Progenitor cell of endocrine pancreas (in vitro differentiated cells): ENCODE data around the gene BMPR1A. TPM values are rescaled to one million over a fixed set of nuclear protein-coding genes. Genes with fewer than 3 reads are reported as not detected.

Source experiments
- DNase-seq: peaks from one replicate; pipeline ENCODE4 v3.0.0; 2021; ENCODE audit warnings: low spot score; ENCODE audit not compliant: unreplicated experiment
- H3K27ac Mint-ChIP-seq: 2 replicates; pipeline ENCODE4 v1.8.0; 2021; ENCODE audit warnings: mild to moderate bottlenecking, moderate library complexity, mixed read lengths
- H3K27me3 Mint-ChIP-seq: 2 replicates; pipeline ENCODE4 v1.8.0; 2021; ENCODE audit warnings: mixed read lengths
- H3K36me3 Mint-ChIP-seq: 2 replicates; pipeline ENCODE4 v1.8.0; 2022; ENCODE audit warnings: mixed read lengths; ENCODE audit not compliant: insufficient read depth
- H3K4me1 Mint-ChIP-seq: 2 replicates; pipeline ENCODE4 v1.8.0; 2021; ENCODE audit warnings: low read depth, mixed read lengths
- H3K4me3 Mint-ChIP-seq: 2 replicates; pipeline ENCODE4 v1.8.0; 2021; ENCODE audit warnings: low read depth, mild to moderate bottlenecking, moderate library complexity, mixed read lengths
- H3K9me3 Mint-ChIP-seq: 2 replicates; pipeline ENCODE4 v1.8.0; 2021; ENCODE audit warnings: low read depth, mixed read lengths
- total RNA-seq: library from RNA; stranded (reverse); gene quantifications from 2 replicates; pipeline ENCODE4 v1.2.1, GENCODE V29; 2021
- TF ChIP-seq, protein P1 (sequence below): fragments of 200-600 bp; sonication (generic); IDR thresholded peaks from one replicate; pipeline ENCODE4 v1.5.0; 2021; ENCODE audit warnings: antibody characterized with exemption, mild to moderate bottlenecking; ENCODE audit not compliant: unreplicated experiment

BMPR1A gene
- total RNA-seq, 1 donor from 2014 or later = 89.7 TPM

DNA sequence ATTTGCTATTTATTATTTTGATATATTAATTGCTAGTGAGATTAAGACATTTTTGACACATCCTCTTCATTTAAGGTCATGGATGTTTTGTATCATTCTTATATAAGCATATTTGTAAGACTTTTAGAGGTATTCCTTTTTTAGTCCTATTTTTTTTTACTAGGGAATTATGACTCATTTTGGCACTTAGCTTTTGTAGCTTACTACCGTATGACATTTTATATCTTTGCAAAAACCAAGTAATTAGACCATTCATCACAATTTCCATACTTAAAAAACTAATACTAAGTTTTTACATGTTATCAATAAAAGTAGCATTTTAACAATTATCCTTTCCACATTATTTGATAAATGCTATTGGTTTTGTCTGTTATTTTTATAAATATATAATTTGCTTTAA is 41.6 kb downstream of the BMPR1A start:
- Mint-ChIP-seq H3K27me3 (no peaks in the 10 kb centered on the region), H3K4me3 (no peak overlapping the region), H3K27ac (no peak overlapping the region), H3K4me1 (peaks cover 18% of the 10 kb centered on the region), H3K36me3 (peaks cover 3% of the 10 kb centered on the region), H3K9me3 (no peaks in the 10 kb centered on the region)
- no peak for DNase-seq
- TF ChIP-seq, protein P1, sequence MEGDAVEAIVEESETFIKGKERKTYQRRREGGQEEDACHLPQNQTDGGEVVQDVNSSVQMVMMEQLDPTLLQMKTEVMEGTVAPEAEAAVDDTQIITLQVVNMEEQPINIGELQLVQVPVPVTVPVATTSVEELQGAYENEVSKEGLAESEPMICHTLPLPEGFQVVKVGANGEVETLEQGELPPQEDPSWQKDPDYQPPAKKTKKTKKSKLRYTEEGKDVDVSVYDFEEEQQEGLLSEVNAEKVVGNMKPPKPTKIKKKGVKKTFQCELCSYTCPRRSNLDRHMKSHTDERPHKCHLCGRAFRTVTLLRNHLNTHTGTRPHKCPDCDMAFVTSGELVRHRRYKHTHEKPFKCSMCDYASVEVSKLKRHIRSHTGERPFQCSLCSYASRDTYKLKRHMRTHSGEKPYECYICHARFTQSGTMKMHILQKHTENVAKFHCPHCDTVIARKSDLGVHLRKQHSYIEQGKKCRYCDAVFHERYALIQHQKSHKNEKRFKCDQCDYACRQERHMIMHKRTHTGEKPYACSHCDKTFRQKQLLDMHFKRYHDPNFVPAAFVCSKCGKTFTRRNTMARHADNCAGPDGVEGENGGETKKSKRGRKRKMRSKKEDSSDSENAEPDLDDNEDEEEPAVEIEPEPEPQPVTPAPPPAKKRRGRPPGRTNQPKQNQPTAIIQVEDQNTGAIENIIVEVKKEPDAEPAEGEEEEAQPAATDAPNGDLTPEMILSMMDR = no peak

DNA sequence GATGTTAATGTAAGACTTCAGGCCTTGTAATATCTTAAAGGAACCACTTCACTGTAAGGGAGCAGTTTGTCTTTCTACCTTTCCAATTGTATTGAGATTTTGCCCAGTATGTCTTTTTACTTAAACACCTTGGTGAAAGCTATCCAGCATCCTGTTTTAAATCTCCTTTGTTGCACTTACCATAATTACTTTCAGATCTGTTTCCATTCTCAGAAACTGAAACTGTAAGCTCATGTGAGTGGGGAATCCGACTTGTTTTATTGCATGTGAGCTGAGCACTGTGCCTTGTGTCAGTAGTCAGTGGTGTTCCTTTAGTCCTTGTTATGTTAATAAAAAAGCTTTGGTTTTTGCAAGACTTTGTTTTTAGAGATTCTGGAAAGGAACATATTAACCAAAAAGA is 42.2 kb downstream of the BMPR1A start:
- TF ChIP-seq, protein P1 = no peak
- H3K27ac Mint-ChIP-seq = peak overlapping the region; percentile 15
- no peak overlapping the region for H3K4me3 Mint-ChIP-seq
- no peaks in the 10 kb centered on the region for H3K27me3 Mint-ChIP-seq
- no peak for DNase-seq
- H3K9me3 Mint-ChIP-seq = no peaks in the 10 kb centered on the region
- peaks cover 17% of the 10 kb centered on the region for H3K4me1 Mint-ChIP-seq
- peaks cover 3% of the 10 kb centered on the region for H3K36me3 Mint-ChIP-seq

DNA sequence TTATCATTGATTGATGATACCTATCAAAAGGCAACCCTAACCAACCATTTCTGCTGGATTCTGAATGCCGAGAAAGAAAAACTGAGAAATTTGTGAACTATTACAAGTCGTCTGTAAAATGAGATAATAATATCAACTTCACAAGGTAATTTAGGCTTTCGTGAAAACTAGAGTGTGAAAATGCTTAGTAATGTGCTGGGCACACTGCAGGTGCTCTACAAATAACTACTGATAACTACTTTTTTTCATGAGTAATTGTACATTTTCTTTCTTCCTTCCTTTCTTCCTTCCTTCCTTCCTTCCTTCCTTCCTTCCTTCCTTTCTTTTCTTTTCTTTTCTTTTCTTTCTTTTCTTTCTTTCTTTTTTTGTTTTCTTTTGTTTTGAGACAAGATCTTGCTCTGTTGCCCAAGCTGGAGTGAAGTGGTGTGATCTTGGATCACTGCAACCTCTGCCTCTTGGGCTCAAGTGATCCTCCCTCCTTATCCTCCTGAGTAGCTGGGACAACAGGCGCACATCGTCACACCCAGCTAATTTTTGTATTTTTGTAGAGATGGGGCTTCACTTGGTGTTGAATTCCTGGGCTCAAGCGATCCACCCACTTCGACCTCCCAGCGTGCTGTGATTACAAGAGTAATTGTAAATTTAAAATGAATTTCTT is 42.9 kb downstream of the BMPR1A start:
- Mint-ChIP-seq H3K27ac (peak overlapping the region; percentile 85), H3K36me3 (peaks cover 3% of the 10 kb centered on the region), H3K4me1 (peaks cover 17% of the 10 kb centered on the region), H3K27me3 (no peaks in the 10 kb centered on the region), H3K4me3 (no peak overlapping the region), H3K9me3 (no peaks in the 10 kb centered on the region)
- TF ChIP-seq, protein P1 = no peak
- no peak for DNase-seq

DNA sequence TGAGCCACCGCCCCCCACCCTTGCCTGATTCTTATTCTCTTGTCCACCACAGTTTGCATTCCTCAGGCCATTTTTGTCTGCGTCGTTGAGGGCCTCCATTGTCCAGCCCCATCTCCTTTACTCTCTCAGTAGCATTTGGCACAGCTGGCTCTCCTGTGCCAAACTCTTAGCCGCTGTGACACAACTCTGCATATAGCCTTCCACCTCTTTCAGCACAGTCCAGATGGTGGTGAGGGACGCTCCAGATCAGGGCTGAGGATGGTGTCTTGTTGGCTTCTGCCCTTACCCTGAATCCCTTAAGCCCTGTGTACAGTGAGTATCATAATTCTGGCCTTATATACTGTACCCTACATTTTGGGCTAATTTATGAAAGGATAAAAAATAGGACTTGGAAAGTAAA is 45.6 kb downstream of the BMPR1A start:
- Mint-ChIP-seq H3K36me3 (peaks cover 3% of the 10 kb centered on the region), H3K27ac (no peak overlapping the region), H3K9me3 (no peaks in the 10 kb centered on the region), H3K4me3 (no peak overlapping the region), H3K27me3 (no peaks in the 10 kb centered on the region), H3K4me1 (peaks cover 13% of the 10 kb centered on the region)
- no peak for DNase-seq
- TF ChIP-seq, protein P1 = no peak

DNA sequence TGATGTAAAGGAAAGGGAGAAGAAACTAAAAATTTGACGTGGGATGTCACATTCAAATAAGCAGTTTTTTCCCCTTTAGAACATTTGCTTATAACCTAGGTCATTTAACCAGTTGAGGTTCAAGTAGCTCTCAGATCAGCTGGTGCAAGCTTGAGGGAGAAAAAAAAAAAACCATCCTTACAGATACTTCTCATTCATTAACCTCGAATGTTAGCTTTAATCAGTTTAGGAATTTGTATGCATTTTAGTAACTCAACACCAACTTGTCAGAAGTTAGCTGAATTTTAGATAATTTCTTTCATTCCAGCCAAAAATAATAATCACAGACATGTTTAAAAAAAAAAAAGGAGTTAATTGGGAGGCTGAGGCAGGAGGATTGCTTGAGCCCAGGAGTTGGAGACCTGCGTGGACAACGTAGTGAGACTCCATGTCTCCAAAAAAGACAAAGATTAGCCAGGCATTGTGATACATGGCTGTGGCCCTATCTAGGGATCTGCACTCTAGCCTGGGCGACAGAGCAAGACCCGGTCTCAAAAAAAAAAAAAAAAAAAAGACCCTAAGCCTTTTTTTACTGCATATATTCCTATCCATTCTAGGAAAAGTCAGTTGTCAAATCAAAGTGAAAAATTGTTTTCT is 46.2 kb downstream of the BMPR1A start:
- H3K9me3 Mint-ChIP-seq = no peaks in the 10 kb centered on the region
- H3K27me3 Mint-ChIP-seq = no peaks in the 10 kb centered on the region
- DNase-seq = no peak
- TF ChIP-seq, protein P1 = no peak
- no peak overlapping the region for H3K27ac Mint-ChIP-seq
- H3K36me3 Mint-ChIP-seq = peaks cover 3% of the 10 kb centered on the region
- H3K4me3 Mint-ChIP-seq = no peak overlapping the region
- H3K4me1 Mint-ChIP-seq = peaks cover 13% of the 10 kb centered on the region
